ENCODE data around the gene RNF112.

Gene RNF112

DNA sequence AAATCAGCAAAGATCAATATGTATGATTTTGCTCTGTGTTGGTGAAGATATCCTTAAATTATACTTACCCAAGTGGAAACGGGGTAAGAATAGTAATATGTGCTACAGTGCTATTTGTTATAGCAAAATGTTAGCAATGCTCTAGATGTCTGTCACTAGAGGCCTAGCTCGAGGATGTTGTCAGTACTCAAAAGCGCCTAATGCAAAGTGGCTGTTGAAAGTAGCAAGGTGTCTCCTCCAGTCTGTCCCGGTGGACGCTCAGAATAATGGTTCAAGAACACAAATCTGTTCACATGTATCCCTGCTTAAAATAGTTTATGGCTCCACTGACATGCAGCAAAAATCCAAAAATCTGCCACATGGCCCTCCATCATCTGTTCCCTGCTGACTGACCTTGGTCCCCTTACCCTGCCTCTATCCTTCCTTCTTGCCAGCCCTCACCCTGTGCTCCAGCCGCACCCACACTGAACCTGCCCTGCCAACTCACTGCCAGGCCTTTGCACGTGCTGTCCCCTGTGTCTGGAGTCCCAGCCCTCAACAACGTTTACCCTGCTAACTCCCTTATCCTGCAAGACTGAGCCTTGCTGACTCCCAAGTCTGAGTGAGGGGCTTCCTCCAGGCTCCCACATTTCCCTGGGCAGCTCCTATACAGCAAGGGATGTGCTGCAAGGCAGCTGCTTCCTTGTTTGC is 9.6 kb upstream of the RNF112 start:
- Histone ChIP-seq H3K9me3 (ENCODE audit: control extremely low read depth in 1 of 5, control insufficient read depth in 4 of 5, insufficient read depth in 2 of 5, low read depth in 1 of 5, low read length in 4 of 5) (no peaks in the 10 kb centered on the region), H3K36me3 (ENCODE audit: control insufficient read depth in 4 of 4, insufficient read depth in 4 of 4, low read length in 3 of 4) (no peaks in the 10 kb centered on the region), H3K4me1 (ENCODE audit: control extremely low read depth in 1 of 4, control insufficient read depth in 4 of 4, insufficient read depth in 4 of 4, low read length in 3 of 4) (peaks cover 6 to 26% (median 17%) of the 10 kb centered on the region in 4 experiments), H3K27me3 (replicated peaks in 2 of 5; ENCODE audit: control insufficient read depth in 4 of 5, insufficient read depth in 5 of 5, low read length in 4 of 5) (peaks cover 0 to 3% (median 0%) of the 10 kb centered on the region in 5 experiments), H3K4me3 (ENCODE audit: control insufficient read depth in 1 of 7, extremely low read depth in 1 of 7, insufficient read depth in 4 of 7, low read depth in 2 of 7, low read length in 6 of 7) (no peak overlapping the region), H3K27ac (ENCODE audit: insufficient read depth in 1 of 2, low read depth in 1 of 2, low read length in 2 of 2, poor library complexity in 1 of 2, severe bottlenecking in 2 of 2) (no peak overlapping the region)
- CTCF ChIA-PET: interaction anchor here (1.0 to 2.5 kb wide), 3 partner anchors 13 to 15 kb away, joined by 3 to 8 read pairs (median 5); no protein-coding TSS in a partner anchor
- 89% methylated on average over 6 of the region's 8 CpGs for WGBS (ENCODE audit: insufficient coverage)
- POLR2A ChIA-PET: no interaction called here
- no peak for DNase-seq

DNA sequence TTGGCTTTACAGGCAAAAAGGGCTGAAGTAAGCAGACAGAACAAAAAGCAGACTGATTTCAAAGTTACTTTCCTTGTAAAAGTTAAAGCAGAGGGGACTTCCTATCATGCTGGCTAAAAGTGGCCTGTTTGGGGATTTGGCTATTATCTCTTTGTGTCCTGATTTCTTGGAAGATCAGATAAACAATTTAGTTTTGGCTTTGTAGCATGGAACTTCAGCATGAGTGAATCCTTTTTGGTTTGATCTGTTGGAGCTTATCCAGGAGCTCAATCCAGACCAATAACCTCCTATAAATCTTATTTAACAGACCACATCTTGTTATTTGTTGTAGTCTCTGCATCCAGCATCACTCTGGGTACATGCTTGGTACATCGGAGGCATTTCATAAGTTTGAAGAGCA is 8.9 kb upstream of the RNF112 start:
- Histone ChIP-seq H3K4me1 (ENCODE audit: control extremely low read depth in 1 of 4, control insufficient read depth in 4 of 4, insufficient read depth in 4 of 4, low read length in 3 of 4) (peaks cover 6 to 26% (median 17%) of the 10 kb centered on the region in 4 experiments), H3K27ac (ENCODE audit: insufficient read depth in 1 of 2, low read depth in 1 of 2, low read length in 2 of 2, poor library complexity in 1 of 2, severe bottlenecking in 2 of 2) (no peak overlapping the region), H3K9me3 (ENCODE audit: control extremely low read depth in 1 of 5, control insufficient read depth in 4 of 5, insufficient read depth in 2 of 5, low read depth in 1 of 5, low read length in 4 of 5) (no peaks in the 10 kb centered on the region), H3K36me3 (ENCODE audit: control insufficient read depth in 4 of 4, insufficient read depth in 4 of 4, low read length in 3 of 4) (no peaks in the 10 kb centered on the region), H3K4me3 (ENCODE audit: control insufficient read depth in 1 of 7, extremely low read depth in 1 of 7, insufficient read depth in 4 of 7, low read depth in 2 of 7, low read length in 6 of 7) (no peak overlapping the region), H3K27me3 (replicated peaks in 2 of 5; ENCODE audit: control insufficient read depth in 4 of 5, insufficient read depth in 5 of 5, low read length in 4 of 5) (peaks cover 0 to 3% (median 0%) of the 10 kb centered on the region in 5 experiments)
- ChIA-PET POLR2A (no interaction called here), CTCF (interaction anchor here (0.8 to 1.8 kb wide), 5 partner anchors 14 to 45 kb away, joined by 3 to 6 read pairs (median 3); no protein-coding TSS in a partner anchor)
- no peak for DNase-seq
- WGBS (ENCODE audit: insufficient coverage): no CpG with 5 or more reads among the region's 1 CpG

GRCh38 chr17:19403021-19403420 is 8.0 kb upstream of the RNF112 start:
- 98% methylated on average over 4 of the region's 4 CpGs for whole genome bisulfite sequencing (ENCODE audit: insufficient coverage)
- CTCF ChIA-PET: interaction anchor here (0.6 to 1.4 kb wide), 7 partner anchors 9 to 635 kb away, joined by 3 to 6 read pairs (median 3); partner anchors contain the start of gene B9D1

DNA sequence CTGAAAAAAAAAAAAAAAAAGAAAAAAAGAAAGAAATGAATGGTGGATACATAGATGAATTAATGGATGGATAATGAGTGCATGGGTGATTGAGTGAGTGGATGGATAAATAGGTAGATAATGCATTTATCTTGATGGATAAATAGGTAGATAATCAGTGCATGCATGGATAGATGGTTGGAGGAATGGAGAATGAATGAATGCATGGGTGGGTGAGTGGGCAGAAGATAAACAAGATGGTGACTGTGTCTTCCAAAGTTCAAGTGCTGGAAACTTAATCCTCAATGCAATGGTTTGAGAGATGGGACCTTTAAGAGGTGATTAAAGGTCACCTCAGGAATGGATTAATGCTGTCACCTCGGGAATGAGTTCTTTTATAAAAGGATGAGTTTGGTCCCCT is 6.8 kb upstream of the RNF112 start:
- H3K4me1 ChIP-seq (ENCODE audit: control extremely low read depth in 1 of 4, control insufficient read depth in 4 of 4, insufficient read depth in 4 of 4, low read length in 3 of 4): peaks cover 0 to 7% (median 0%) of the 10 kb centered on the region in 4 experiments
- ChIA-PET CTCF (no interaction called here), POLR2A (no interaction called here)
- peaks cover 0 to 3% (median 0%) of the 10 kb centered on the region in 5 experiments for H3K27me3 ChIP-seq (replicated peaks in 2 of 5; ENCODE audit: control insufficient read depth in 4 of 5, insufficient read depth in 5 of 5, low read length in 4 of 5)
- no peak for DNase-seq
- no peak overlapping the region for H3K27ac ChIP-seq (ENCODE audit: insufficient read depth in 1 of 2, low read depth in 1 of 2, low read length in 2 of 2, poor library complexity in 1 of 2, severe bottlenecking in 2 of 2)
- H3K36me3 ChIP-seq (ENCODE audit: control insufficient read depth in 4 of 4, insufficient read depth in 4 of 4, low read length in 3 of 4): no peaks in the 10 kb centered on the region
- no peaks in the 10 kb centered on the region for H3K9me3 ChIP-seq (ENCODE audit: control extremely low read depth in 1 of 5, control insufficient read depth in 4 of 5, insufficient read depth in 2 of 5, low read depth in 1 of 5, low read length in 4 of 5)
- no peak overlapping the region for H3K4me3 ChIP-seq (ENCODE audit: control insufficient read depth in 1 of 7, extremely low read depth in 1 of 7, insufficient read depth in 4 of 7, low read depth in 2 of 7, low read length in 6 of 7)
- WGBS (ENCODE audit: insufficient coverage): 100% methylated on average over 1 of the region's 1 CpG

More at GRCh38 chr17:19403021-19403420, 8.0 kb upstream of the RNF112 start:
- Histone ChIP-seq H3K4me3 (ENCODE audit: control insufficient read depth in 1 of 7, extremely low read depth in 1 of 7, insufficient read depth in 4 of 7, low read depth in 2 of 7, low read length in 6 of 7) (no peak overlapping the region), H3K36me3 (ENCODE audit: control insufficient read depth in 4 of 4, insufficient read depth in 4 of 4, low read length in 3 of 4) (no peaks in the 10 kb centered on the region), H3K4me1 (ENCODE audit: control extremely low read depth in 1 of 4, control insufficient read depth in 4 of 4, insufficient read depth in 4 of 4, low read length in 3 of 4) (peaks cover 5 to 19% (median 8%) of the 10 kb centered on the region in 4 experiments), H3K27me3 (replicated peaks in 2 of 5; ENCODE audit: control insufficient read depth in 4 of 5, insufficient read depth in 5 of 5, low read length in 4 of 5) (peaks cover 0 to 3% (median 0%) of the 10 kb centered on the region in 5 experiments), H3K9me3 (ENCODE audit: control extremely low read depth in 1 of 5, control insufficient read depth in 4 of 5, insufficient read depth in 2 of 5, low read depth in 1 of 5, low read length in 4 of 5) (no peaks in the 10 kb centered on the region), H3K27ac (ENCODE audit: insufficient read depth in 1 of 2, low read depth in 1 of 2, low read length in 2 of 2, poor library complexity in 1 of 2, severe bottlenecking in 2 of 2) (no peak overlapping the region)
- POLR2A ChIA-PET: no interaction called here
- no peak for DNase-seq

DNA sequence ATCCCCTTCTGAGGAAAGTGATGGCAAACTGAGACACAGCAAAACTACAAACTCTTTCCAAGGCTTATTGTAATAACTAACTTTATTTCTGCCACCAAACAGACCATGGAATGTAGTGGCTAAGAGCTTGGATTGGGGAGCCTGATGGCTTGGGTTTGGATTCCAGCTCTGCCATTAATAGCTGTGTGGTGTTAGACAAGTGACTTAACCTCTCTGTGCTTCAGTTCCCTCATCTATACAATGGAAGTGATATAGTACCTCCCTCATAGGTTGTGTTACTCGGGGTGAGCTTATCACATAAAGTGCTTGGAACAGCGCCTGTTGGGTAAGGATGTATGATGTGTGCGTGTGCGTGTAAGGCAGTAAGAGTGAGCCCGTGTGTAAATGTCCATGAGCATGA is 5.9 kb upstream of the RNF112 start:
- WGBS (ENCODE audit: insufficient coverage): 100% methylated on average over 4 of the region's 5 CpGs
- Histone ChIP-seq H3K9me3 (ENCODE audit: control extremely low read depth in 1 of 5, control insufficient read depth in 4 of 5, insufficient read depth in 2 of 5, low read depth in 1 of 5, low read length in 4 of 5) (no peaks in the 10 kb centered on the region), H3K4me1 (ENCODE audit: control extremely low read depth in 1 of 4, control insufficient read depth in 4 of 4, insufficient read depth in 4 of 4, low read length in 3 of 4) (peaks cover 0 to 3% (median 0%) of the 10 kb centered on the region in 4 experiments), H3K36me3 (ENCODE audit: control insufficient read depth in 4 of 4, insufficient read depth in 4 of 4, low read length in 3 of 4) (no peaks in the 10 kb centered on the region), H3K27ac (ENCODE audit: insufficient read depth in 1 of 2, low read depth in 1 of 2, low read length in 2 of 2, poor library complexity in 1 of 2, severe bottlenecking in 2 of 2) (no peak overlapping the region), H3K4me3 (ENCODE audit: control insufficient read depth in 1 of 7, extremely low read depth in 1 of 7, insufficient read depth in 4 of 7, low read depth in 2 of 7, low read length in 6 of 7) (no peak overlapping the region), H3K27me3 (replicated peaks in 2 of 5; ENCODE audit: control insufficient read depth in 4 of 5, insufficient read depth in 5 of 5, low read length in 4 of 5) (peaks cover 0 to 6% (median 0%) of the 10 kb centered on the region in 5 experiments)
- DNase-seq: no peak
- ChIA-PET POLR2A (no interaction called here), CTCF (no interaction called here)

- no peaks in the 10 kb centered on the region for H3K36me3 ChIP-seq (ENCODE audit: control insufficient read depth in 4 of 4, insufficient read depth in 4 of 4, low read length in 3 of 4)
- CTCF ChIA-PET: interaction anchor here (1.2 to 1.8 kb wide), 2 partner anchors 43 to 45 kb away, joined by 3 to 5 read pairs; partner anchors contain the start of gene B9D1
- POLR2A ChIA-PET: no interaction called here
- H3K4me3 ChIP-seq (ENCODE audit: control insufficient read depth in 1 of 7, extremely low read depth in 1 of 7, insufficient read depth in 4 of 7, low read depth in 2 of 7, low read length in 6 of 7): no peak overlapping the region
- H3K27me3 ChIP-seq (replicated peaks in 2 of 5; ENCODE audit: control insufficient read depth in 4 of 5, insufficient read depth in 5 of 5, low read length in 4 of 5): peaks cover 0 to 16% (median 8%) of the 10 kb centered on the region in 5 experiments
- 97% methylated on average over 8 of the region's 10 CpGs for WGBS (ENCODE audit: insufficient coverage)
- H3K4me1 ChIP-seq (ENCODE audit: control extremely low read depth in 1 of 4, control insufficient read depth in 4 of 4, insufficient read depth in 4 of 4, low read length in 3 of 4): no peaks in the 10 kb centered on the region
- DNase-seq: no peak
- no peaks in the 10 kb centered on the region for H3K9me3 ChIP-seq (ENCODE audit: control extremely low read depth in 1 of 5, control insufficient read depth in 4 of 5, insufficient read depth in 2 of 5, low read depth in 1 of 5, low read length in 4 of 5)
- no peak overlapping the region for H3K27ac ChIP-seq (ENCODE audit: insufficient read depth in 1 of 2, low read depth in 1 of 2, low read length in 2 of 2, poor library complexity in 1 of 2, severe bottlenecking in 2 of 2)
Measured at GRCh38 chr17:19407601-19408345, 3.3 kb upstream of the RNF112 start.

- Histone ChIP-seq H3K27me3 (replicated peaks in 2 of 5; ENCODE audit: control insufficient read depth in 4 of 5, insufficient read depth in 5 of 5, low read length in 4 of 5) (peaks cover 0 to 16% (median 6%) of the 10 kb centered on the region in 5 experiments), H3K9me3 (ENCODE audit: control extremely low read depth in 1 of 5, control insufficient read depth in 4 of 5, insufficient read depth in 2 of 5, low read depth in 1 of 5, low read length in 4 of 5) (no peaks in the 10 kb centered on the region), H3K36me3 (ENCODE audit: control insufficient read depth in 4 of 4, insufficient read depth in 4 of 4, low read length in 3 of 4) (no peaks in the 10 kb centered on the region), H3K4me3 (ENCODE audit: control insufficient read depth in 1 of 7, extremely low read depth in 1 of 7, insufficient read depth in 4 of 7, low read depth in 2 of 7, low read length in 6 of 7) (no peak overlapping the region), H3K4me1 (ENCODE audit: control extremely low read depth in 1 of 4, control insufficient read depth in 4 of 4, insufficient read depth in 4 of 4, low read length in 3 of 4) (no peaks in the 10 kb centered on the region), H3K27ac (ENCODE audit: insufficient read depth in 1 of 2, low read depth in 1 of 2, low read length in 2 of 2, poor library complexity in 1 of 2, severe bottlenecking in 2 of 2) (no peak overlapping the region)
- no peak for DNase-seq
- ChIA-PET CTCF (interaction anchor here (1.2 kb wide), 1 partner anchor 43 kb away, joined by 3 read pairs; no protein-coding TSS in a partner anchor), POLR2A (no interaction called here)
- WGBS (ENCODE audit: insufficient coverage): 100% methylated on average over 2 of the region's 2 CpGs
Measured at GRCh38 chr17:19408346-19408710, 2.7 kb upstream of the RNF112 start.
